CD4-positive, alpha-beta T cell treated with Interferon alpha-2 for 1 hour (primary cell): ENCODE data around the gene TYW1.
"Not testable (repeated sequence)": the region's sequence is repeated elsewhere in the genome, so short reads cannot be mapped to it uniquely, and the experiment has no call there.

Experiments
- DNase-seq, 2 donors: peaks; one replicate each; pipeline ENCODE4 v3.0.0-alpha.2; 2020 to 2022

Gene TYW1

DNA sequence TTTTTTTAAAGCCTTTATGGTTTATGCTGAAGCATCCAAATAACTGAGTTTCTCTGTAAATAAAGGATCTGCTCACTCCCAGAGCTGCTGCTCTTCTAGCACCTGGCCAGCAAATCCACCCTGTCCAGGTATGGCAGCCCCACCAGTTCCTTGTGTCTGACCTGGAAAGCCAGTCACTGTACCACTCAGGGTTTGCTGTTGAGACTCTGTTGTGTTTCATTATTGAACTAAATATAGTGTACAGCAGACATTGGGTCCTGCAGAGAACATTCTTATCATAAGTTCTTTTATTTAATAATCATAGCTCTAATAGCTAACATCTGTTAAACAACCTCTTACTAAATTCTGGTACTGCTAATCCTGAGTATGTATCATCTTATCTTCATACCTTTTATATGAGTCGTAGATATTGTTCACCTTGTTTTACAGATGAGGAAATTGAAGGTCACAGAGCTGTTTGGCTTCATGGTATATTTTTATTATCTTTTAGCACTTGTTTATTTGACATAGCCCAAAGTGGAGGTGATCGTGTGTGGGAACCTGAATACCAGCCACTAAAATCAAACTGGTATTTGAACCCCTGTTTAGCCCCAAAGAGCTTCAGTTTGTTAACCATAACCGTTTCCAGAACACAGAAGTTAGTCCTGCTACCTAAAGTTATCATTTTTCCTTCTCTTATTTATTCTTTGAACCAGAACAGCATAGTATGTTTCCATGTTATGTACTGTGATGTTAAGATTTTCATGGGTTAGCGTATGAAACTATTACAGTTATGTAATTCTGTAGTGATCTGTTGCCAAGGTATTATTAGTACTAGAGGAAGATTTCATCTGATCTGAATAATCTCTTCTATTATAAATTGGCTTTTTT, 139.2 kb downstream of the TYW1 start:
- not testable (repeated sequence) for DNase-seq

DNA sequence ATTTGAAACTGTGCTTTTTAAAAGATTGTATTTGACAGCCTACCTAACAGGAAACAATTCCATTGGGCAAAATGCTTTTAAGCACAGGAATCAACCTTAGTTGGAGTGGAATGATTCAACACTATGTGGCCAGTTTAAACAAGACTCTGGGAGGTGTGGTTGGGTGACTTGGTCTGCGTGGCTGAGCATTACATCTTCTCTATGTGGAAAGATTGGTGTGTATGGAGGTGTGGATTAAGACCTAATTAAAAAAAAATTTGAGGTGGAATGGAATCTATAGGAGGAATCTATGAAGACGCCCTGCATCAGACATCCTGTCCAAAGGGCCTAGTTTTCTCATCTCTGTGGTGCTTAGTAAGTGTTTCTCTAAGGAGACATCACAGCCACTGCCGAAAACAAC, 140.9 kb downstream of the TYW1 start:
- not testable (repeated sequence) for DNase-seq

GRCh38 chr7:67139876-67140275, 143.2 kb downstream of the TYW1 start:
- not testable (repeated sequence) for DNase-seq

DNA sequence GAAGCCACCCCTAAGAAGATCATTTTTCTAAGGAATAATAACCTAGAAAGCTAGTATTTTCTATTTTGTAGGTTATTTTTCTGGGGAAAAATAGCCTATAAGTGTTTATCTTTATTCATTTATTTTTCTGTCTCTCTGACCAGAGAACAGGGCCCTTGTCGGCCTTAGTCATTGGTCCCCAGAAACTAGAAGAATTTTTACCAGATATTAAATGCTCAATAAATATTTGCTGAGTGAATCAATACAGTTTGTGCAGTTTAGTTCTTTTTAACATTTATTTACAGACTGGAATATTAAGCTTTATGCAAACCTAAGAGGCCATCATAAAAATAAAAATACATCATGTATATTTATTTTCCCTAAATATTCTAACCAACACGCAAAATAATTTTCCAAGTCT, 144.4 kb downstream of the TYW1 start:
- DNase-seq, result not testable (repeated sequence)

DNA sequence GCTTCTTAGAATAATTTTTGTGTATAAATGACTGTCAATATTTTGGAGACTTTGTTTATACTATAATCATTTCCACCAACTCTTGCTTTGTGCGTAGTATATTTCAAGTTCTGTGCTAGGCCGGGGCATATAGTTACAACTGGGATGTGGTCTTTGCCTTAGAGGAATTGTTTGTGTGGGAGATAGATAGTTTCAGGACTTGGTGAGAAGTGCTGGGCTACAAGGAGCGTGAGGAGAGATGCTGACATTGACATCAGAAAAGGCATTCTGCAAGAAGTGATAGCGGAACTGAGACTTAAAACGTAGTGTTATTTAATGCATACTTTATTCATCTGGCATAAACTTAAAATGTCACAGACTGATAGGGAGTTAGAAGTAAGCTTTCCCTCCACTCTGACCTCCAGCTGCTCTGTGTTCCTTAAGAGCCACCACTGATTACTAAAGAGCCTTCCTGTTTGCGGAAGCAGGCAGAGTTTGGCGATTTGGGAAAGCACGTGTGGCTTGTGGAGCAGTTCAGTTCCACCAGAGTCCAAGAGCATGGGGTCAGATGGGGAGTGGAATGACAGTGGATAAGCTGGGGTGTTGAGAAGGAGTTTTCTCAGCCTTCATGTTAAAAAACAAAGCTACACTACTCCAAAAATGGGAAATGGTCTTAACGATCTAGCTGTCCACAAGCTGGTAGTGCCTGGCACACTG, 146.6 kb downstream of the TYW1 start:
- DNase-seq, result not testable (repeated sequence)

DNA sequence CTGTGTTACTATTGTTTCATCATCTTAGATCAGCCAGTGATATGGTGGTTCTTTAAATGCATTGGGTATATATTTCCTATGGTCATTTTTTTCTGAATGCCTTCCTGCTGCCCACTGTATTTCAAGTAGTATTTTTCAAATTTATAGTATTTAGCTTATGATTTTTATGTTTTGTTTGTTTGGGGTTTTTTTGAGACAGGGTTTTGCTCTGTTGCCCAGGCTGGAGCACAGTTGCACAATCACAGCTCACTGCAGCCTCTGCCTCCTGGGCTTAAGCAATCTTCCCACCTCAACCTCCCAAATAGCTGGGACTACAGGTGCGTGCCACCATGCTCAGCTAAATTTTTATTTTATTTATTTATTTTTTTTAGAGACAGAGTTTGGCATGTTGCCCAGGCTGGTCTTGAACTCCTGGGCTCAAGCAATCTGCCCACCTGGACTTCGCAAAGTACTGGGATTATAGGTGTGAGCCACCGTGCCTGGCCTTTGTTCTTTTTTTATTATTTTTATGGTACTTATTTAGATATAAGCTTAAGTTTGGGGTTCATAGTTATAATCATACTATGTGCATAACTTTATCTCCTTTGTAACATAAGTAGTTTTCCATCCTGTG, 149.1 kb downstream of the TYW1 start:
- not testable (repeated sequence) for DNase-seq

GRCh38 chr7:67149131-67149530, 152.5 kb downstream of the TYW1 start:
- DNase-seq, result not testable (repeated sequence)

GRCh38 chr7:67154374-67154773, 157.7 kb downstream of the TYW1 start:
- not testable (repeated sequence) for DNase-seq

DNA sequence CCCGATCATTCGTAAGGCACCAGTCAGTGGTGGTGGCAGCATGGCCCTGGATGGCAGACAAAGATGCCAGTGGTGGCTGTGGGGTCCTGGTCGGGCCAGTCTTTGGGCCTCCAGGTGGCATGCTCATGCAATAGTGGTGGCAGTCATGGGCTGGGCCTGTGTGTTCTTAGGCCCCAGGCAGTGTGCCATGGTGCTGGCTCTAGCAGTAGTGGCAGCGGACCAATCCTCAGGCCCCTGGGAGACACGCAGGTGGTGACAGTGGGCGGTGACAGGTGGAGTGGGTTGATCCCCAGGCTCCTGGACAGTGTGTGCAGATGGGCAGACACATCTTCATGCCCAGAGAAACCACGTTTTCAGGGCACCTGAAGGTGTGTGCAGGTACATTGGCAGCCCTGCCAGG, 159.4 kb downstream of the TYW1 start:
- not testable (repeated sequence) for DNase-seq

GRCh38 chr7:67163285-67163684, 166.7 kb downstream of the TYW1 start:
- DNase-seq, result peak in 1 of 2 donors; percentile 58

DNA sequence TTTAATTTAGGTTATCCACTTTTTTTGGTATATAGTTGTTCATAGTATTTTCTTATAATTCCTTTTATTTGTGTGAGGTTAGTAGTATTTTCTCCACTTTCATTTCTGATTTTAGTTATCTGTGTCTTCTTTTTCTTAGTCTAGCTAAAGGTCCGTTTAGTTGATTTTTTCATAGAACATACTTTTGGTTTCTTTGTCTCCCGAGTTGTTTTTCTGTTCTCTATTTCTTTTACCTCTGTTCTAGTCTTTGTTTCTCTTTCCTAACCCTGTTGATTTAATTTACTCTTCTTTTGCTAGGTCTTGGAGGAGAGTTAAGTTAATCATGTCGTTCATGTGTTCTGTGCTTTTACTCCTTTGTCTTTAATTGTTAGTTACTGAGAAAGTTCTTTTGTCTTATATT, 174.5 kb downstream of the TYW1 start:
- not testable (repeated sequence) for DNase-seq

- DNase-seq, result not testable (repeated sequence)
Observed at GRCh38 chr7:67176730-67177129, 180.1 kb downstream of the TYW1 start.

DNA sequence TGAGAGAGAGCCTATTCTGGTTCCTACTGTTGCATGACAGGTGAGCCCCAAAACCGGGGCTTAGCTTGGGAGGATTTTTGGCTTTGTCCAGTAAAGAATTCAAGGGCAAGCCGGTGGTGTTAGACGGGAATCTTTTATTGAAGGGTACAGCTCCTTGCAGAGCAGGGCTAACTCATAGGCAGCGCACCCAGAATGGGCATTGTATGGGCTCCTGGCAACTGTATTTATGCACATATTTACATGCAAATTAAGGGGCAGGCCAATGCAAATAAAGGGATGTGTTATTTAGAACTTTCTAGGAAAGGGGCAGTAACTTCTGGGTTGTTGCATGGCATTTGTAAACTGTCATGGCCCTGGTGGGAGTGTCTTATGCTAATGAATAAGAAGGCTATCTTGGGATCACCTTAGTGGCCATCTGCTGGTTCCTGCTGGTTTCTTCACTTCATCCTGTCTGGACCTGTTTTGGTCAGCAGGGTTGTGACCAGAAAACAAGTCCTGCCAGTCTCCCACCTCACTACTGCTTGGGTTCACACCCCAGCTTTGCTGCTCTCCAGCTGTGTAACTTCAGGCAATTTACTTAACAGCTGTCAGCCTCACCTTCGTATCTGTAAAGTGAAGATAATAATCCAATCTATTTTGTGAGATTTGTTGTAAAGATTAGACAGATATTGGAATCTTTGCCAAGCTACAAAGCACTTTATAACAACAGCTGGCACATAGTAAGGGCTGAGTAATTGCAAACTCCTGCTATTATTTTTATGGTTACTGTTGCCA, 182.5 kb downstream of the TYW1 start:
- not testable (repeated sequence) for DNase-seq

DNA sequence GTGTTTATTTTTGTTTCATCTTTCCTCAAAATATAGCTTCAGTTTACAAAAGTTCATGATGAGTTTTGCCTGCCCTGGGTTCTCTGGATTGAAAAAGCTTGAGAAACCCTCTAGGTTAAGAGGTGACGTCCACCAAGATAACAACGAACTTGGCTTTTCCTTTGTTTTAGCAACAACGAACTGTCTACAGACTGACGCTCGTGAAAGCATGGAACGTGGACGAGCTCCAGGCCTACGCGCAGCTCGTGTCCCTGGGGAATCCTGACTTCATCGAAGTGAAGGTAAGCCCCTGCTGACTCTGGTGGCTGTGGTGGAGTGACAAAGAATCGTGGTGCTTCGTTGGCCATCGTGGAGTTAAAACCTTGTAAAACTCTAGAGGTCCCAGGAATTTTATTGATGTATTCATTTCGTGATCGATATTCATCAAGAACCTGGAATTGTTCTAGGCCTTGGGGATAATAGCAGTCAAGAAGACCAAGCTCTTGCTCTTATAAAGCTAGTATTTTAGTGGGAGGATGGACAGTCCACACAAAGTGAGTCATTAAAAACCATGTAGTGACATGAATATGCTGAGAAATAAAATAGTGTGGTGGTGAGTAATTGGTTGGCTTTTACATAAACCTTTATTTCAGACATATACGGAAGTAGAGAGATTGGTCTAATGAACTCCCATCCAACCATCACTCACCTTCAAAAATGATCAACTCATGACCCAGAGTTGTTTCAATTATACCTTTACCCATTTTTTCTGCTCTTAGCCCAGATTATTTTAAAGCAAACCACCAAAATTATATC, 186.5 kb downstream of the TYW1 start:
- not testable (repeated sequence) for DNase-seq

DNA sequence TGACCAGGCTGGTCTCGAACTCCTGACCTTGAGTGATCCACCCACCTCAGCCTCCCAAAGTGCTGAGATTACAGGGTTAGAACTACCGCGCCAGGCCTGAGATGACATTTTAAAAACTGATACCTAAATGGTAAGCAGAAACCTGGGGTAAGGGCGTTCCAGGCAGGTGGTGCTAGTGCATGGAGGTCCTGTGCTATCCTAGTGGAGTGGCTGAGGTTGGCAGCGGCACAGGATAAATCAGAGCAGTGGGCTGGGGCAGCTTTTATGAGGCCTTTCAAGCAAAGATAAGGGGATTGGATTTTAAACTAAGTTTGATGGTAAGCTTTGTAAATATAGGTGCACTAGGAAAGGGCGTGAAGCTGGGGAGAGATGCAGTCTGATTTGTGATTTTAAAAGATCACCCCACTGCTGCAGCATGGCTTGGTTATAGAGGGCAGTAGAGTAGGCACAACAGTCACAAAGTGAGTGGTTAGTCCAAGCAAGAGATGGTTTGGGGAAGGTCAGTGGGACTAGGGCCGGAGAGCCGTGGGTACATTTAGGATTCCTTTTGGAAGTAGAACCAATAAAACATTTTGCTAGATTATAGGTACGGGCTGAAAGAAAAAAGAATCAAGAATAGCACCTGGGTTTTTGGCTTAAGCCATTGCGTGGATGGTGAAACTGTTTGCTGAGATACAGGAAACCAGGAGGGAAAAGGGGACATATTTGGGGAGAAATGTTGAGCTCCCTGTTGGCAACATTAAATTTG, 188.5 kb downstream of the TYW1 start:
- DNase-seq, result not testable (repeated sequence)

- not testable (repeated sequence) for DNase-seq
Observed at GRCh38 chr7:67185660-67186129, 189.1 kb downstream of the TYW1 start.

DNA sequence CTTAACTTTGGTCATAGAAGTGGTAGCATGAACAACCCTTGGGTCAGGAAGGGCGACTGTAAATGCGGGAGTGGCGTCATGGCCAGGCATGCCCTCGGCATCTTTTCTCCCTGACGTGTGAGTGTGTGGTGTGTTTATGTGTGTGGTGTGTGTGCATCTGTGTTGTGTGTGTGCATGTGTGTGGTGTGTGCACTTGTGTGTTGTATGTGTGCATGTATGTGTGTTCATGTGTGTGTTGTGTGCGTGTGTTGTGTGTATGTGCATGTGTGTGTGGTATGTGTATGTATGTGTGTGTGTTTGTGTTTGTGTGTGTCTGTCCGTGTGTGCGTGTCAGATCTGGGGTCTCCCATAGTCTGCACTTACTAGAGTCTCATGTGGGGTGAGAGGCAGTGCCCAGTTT, 192.5 kb downstream of the TYW1 start:
- not testable (repeated sequence) for DNase-seq

GRCh38 chr7:67189801-67190465, 193.3 kb downstream of the TYW1 start:
- DNase-seq, result not testable (repeated sequence)

DNA sequence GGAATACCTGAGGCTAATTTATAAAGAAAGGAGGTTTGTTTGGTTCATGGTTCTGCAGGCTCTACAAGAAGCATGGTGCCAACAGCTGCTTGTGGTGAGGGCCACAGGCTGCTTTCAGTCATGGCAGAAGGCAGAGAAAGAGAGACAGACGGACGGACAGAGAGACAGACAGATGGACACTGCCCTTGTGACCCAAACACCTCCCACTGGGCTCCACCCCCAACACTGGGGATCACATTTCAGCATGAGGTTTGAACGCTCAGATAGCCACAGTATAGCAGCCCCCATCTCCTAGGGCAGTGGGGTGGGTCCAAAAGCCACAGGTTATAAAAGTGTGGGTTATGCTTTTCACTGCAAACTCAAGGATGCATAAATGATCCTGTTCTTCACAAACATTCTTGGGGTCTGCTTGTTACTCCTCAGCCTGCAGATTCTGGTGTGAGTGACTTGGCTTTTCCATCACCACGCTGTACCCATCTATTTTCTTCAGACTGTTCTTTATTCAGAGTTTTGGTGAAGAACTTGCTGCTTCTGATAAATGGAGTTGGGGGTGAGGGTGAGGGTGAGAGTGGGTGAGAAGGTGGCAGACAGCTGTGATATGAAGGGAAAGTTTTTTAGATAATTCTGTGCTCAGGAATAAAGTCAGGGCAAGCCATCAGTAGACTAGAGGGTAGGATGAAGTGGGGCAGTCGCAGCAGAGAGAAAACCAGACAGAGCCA, 194.5 kb downstream of the TYW1 start:
- DNase-seq, result not testable (repeated sequence)
